GM18951 (cell line): ENCODE results near the gene GPR171.

Experiments
- POLR2A ChIP-seq: IDR thresholded peaks from 4 replicates; pipeline ENCODE4 v1.6.1; 2011; ENCODE audit warnings: mild to moderate bottlenecking; ENCODE audit not compliant: insufficient read length, insufficient read depth; ENCODE audit errors: extremely low read depth
- in situ Hi-C: fragments of 300-500 bp; cut with MboI; formaldehyde crosslinking; loops from one replicate; pipeline ENCODE4 v1.12.0; 2022; ENCODE audit warnings: low sequenced_read_pairs, mixed read lengths, inconsistent platforms; ENCODE audit not compliant: unreplicated experiment

The GPR171 gene

GRCh38 chr3:151225040-151225975 is 22.3 kb upstream of the GPR171 start:
- in situ Hi-C loops: loop anchor here (5.0 kb wide), 2 partner anchors 52 to 53 kb away; partner anchors contain the start of gene P2RY14
- TF ChIP-seq POLR2A: no peak

- in situ Hi-C loops: no loop called here
Observed at GRCh38 chr3:151224268-151224866, 21.4 kb upstream of the GPR171 start.

GRCh38 chr3:151219056-151219455 is 16.0 kb upstream of the GPR171 start:
- in situ Hi-C loops: no loop called here
- TF ChIP-seq POLR2A: no peak

More at GRCh38 chr3:151224268-151224866, 21.4 kb upstream of the GPR171 start:
- no peak for TF ChIP-seq POLR2A

- no peak for TF ChIP-seq POLR2A
- in situ Hi-C loops: no loop called here
Observed at GRCh38 chr3:151218136-151218535, 15.1 kb upstream of the GPR171 start.

- in situ Hi-C loops: no loop called here
- no peak for TF ChIP-seq POLR2A
Observed at GRCh38 chr3:151216641-151217607, 13.9 kb upstream of the GPR171 start.

GRCh38 chr3:151214459-151214858 is 11.4 kb upstream of the GPR171 start:
- no peak for TF ChIP-seq POLR2A
- in situ Hi-C loops: no loop called here

GRCh38 chr3:151213881-151214280 is 10.9 kb upstream of the GPR171 start:
- TF ChIP-seq POLR2A: no peak
- in situ Hi-C loops: no loop called here

- no peak for TF ChIP-seq POLR2A
- in situ Hi-C loops: no loop called here
Observed at GRCh38 chr3:151213151-151213550, 10.1 kb upstream of the GPR171 start.

GRCh38 chr3:151210676-151211381 is 7.8 kb upstream of the GPR171 start:
- TF ChIP-seq POLR2A: no peak

GRCh38 chr3:151209654-151210053 is 6.6 kb upstream of the GPR171 start:
- in situ Hi-C loops: no loop called here
- no peak for TF ChIP-seq POLR2A

More at GRCh38 chr3:151210676-151211381, 7.8 kb upstream of the GPR171 start:
- in situ Hi-C loops: no loop called here

GRCh38 chr3:151206201-151206600 is 3.2 kb upstream of the GPR171 start:
- in situ Hi-C loops: no loop called here
- no peak for TF ChIP-seq POLR2A

GRCh38 chr3:151205482-151205881 is 2.5 kb upstream of the GPR171 start:
- no peak for TF ChIP-seq POLR2A
- in situ Hi-C loops: no loop called here

- in situ Hi-C loops: no loop called here
- no peak for TF ChIP-seq POLR2A
Observed at GRCh38 chr3:151204530-151205402, 1.8 kb upstream of the GPR171 start.
